SJCRH30 (cell line): ENCODE results near the gene PDCD7. TPM values are rescaled to one million over a fixed set of nuclear protein-coding genes. Genes with fewer than 3 reads are reported as not detected.

Experiments
- DNase-seq, 2 experiments: peaks; one replicate each; pipeline ENCODE4 v3.0.0-alpha.2; 2015 to 2020
- H3K27ac ChIP-seq: fragments of 250-450 bp; sonication (Bioruptor Pico); 2 replicates; pipeline ENCODE4 v1.5.1; 2020; ENCODE audit warnings: mild to moderate bottlenecking, moderate library complexity
- H3K27me3 ChIP-seq: fragments of 250-450 bp; sonication (Bioruptor Pico); 2 replicates; pipeline ENCODE4 v1.5.1; 2020; ENCODE audit warnings: mild to moderate bottlenecking, moderate library complexity
- H3K36me3 ChIP-seq: fragments of 250-450 bp; sonication (Bioruptor Pico); 2 replicates; pipeline ENCODE4 v1.5.1; 2020; ENCODE audit warnings: mild to moderate bottlenecking, moderate library complexity
- H3K4me1 ChIP-seq: fragments of 250-450 bp; sonication (Bioruptor Pico); 2 replicates; pipeline ENCODE4 v1.5.1; 2020; ENCODE audit warnings: mild to moderate bottlenecking, moderate library complexity
- H3K4me3 ChIP-seq: fragments of 250-450 bp; sonication (Bioruptor Pico); 2 replicates; pipeline ENCODE4 v1.5.1; 2020; ENCODE audit warnings: mild to moderate bottlenecking, moderate library complexity
- H3K9me3 ChIP-seq: fragments of 250-450 bp; sonication (Bioruptor Pico); replicated peaks from 2 replicates; pipeline ENCODE4 v1.5.1; 2020; ENCODE audit warnings: mild to moderate bottlenecking, moderate library complexity
- total RNA-seq: library from RNA; depleted of rRNA; stranded (reverse); fragments of >200 nt; shearing (Covaris generic); gene quantifications from 2 replicates; pipeline ENCODE4 v1.2.3, GENCODE V29; 2014

The PDCD7 gene
- total RNA-seq, 1 experiment from 2014 or later: 22.8 TPM

GRCh38 chr15:65091946-65092770, 41.5 kb downstream of the PDCD7 start:
- Histone ChIP-seq H3K4me1 (peaks cover 47% of the 10 kb centered on the region), H3K9me3 (no peaks in the 10 kb centered on the region), H3K36me3 (no peaks in the 10 kb centered on the region), H3K4me3 (no peak overlapping the region), H3K27me3 (no peaks in the 10 kb centered on the region), H3K27ac (no peak overlapping the region)
- DNase-seq: no peak

- H3K36me3 ChIP-seq: no peaks in the 10 kb centered on the region
- no peaks in the 10 kb centered on the region for H3K9me3 ChIP-seq
- DNase-seq: peak; percentile 47 to 52
Measured at GRCh38 chr15:65089206-65089824, 44.3 kb downstream of the PDCD7 start.

GRCh38 chr15:65088643-65089021, 45.0 kb downstream of the PDCD7 start:
- Histone ChIP-seq H3K4me3 (no peak overlapping the region), H3K9me3 (no peaks in the 10 kb centered on the region), H3K27me3 (no peaks in the 10 kb centered on the region), H3K27ac (no peak overlapping the region), H3K36me3 (no peaks in the 10 kb centered on the region), H3K4me1 (peaks cover 35% of the 10 kb centered on the region; the same call in 1 of the 2 replicates)
- no peak for DNase-seq

More at GRCh38 chr15:65089206-65089824, 44.3 kb downstream of the PDCD7 start:
- Histone ChIP-seq H3K27me3 (no peaks in the 10 kb centered on the region), H3K27ac (no peak overlapping the region; the same call in 1 of the 2 replicates), H3K4me3 (no peak overlapping the region), H3K4me1 (peaks cover 28% of the 10 kb centered on the region; the same call in 1 of the 2 replicates)

- Histone ChIP-seq H3K27ac (no peak overlapping the region), H3K36me3 (no peaks in the 10 kb centered on the region), H3K27me3 (no peaks in the 10 kb centered on the region), H3K4me1 (peaks cover 41% of the 10 kb centered on the region), H3K4me3 (no peak overlapping the region), H3K9me3 (no peaks in the 10 kb centered on the region)
- peak; percentile 32 to 36 for DNase-seq
Measured at GRCh38 chr15:65087873-65088642, 45.5 kb downstream of the PDCD7 start.

- Histone ChIP-seq H3K27me3 (no peaks in the 10 kb centered on the region), H3K4me3 (no peak overlapping the region), H3K27ac (no peak overlapping the region), H3K4me1 (peaks cover 48% of the 10 kb centered on the region), H3K9me3 (no peaks in the 10 kb centered on the region), H3K36me3 (no peaks in the 10 kb centered on the region)
- DNase-seq: no peak
Measured at GRCh38 chr15:65087411-65087810, 46.2 kb downstream of the PDCD7 start.

GRCh38 chr15:65086680-65087111, 46.9 kb downstream of the PDCD7 start:
- peaks cover 55% of the 10 kb centered on the region for H3K4me1 ChIP-seq
- DNase-seq: peak; percentile 38 to 39

GRCh38 chr15:65085990-65086679, 47.5 kb downstream of the PDCD7 start:
- H3K36me3 ChIP-seq: no peaks in the 10 kb centered on the region
- H3K9me3 ChIP-seq: no peaks in the 10 kb centered on the region
- peak in 1 of 2 experiments; percentile 41 for DNase-seq
- H3K27me3 ChIP-seq: no peaks in the 10 kb centered on the region
- H3K27ac ChIP-seq: no peak overlapping the region
- peaks cover 57% of the 10 kb centered on the region for H3K4me1 ChIP-seq
- H3K4me3 ChIP-seq: no peak overlapping the region

More at GRCh38 chr15:65086680-65087111, 46.9 kb downstream of the PDCD7 start:
- Histone ChIP-seq H3K27ac (no peak overlapping the region), H3K36me3 (no peaks in the 10 kb centered on the region), H3K4me3 (no peak overlapping the region), H3K9me3 (no peaks in the 10 kb centered on the region), H3K27me3 (no peaks in the 10 kb centered on the region)

GRCh38 chr15:65085207-65085753, 48.3 kb downstream of the PDCD7 start:
- DNase-seq: no peak
- Histone ChIP-seq H3K27me3 (no peaks in the 10 kb centered on the region), H3K4me1 (peaks cover 57% of the 10 kb centered on the region)

GRCh38 chr15:65084500-65085206, 49.0 kb downstream of the PDCD7 start:
- Histone ChIP-seq H3K36me3 (no peaks in the 10 kb centered on the region), H3K4me3 (no peak overlapping the region), H3K27ac (no peak overlapping the region; the same call in 1 of the 2 replicates), H3K4me1 (peaks cover 57% of the 10 kb centered on the region), H3K27me3 (no peaks in the 10 kb centered on the region), H3K9me3 (no peaks in the 10 kb centered on the region)
- DNase-seq: no peak

More at GRCh38 chr15:65085207-65085753, 48.3 kb downstream of the PDCD7 start:
- H3K36me3 ChIP-seq: no peaks in the 10 kb centered on the region
- H3K27ac ChIP-seq: no peak overlapping the region
- no peak overlapping the region for H3K4me3 ChIP-seq
- no peaks in the 10 kb centered on the region for H3K9me3 ChIP-seq

GRCh38 chr15:65083262-65083701, 50.3 kb downstream of the PDCD7 start:
- H3K9me3 ChIP-seq: no peaks in the 10 kb centered on the region
- peaks cover 45% of the 10 kb centered on the region for H3K4me1 ChIP-seq
- peak; percentile 80 for DNase-seq
- no peaks in the 10 kb centered on the region for H3K27me3 ChIP-seq
- H3K36me3 ChIP-seq: no peaks in the 10 kb centered on the region
- H3K4me3 ChIP-seq: no peak overlapping the region
- H3K27ac ChIP-seq: peak overlapping the region; percentile 35; the same call in 1 of the 2 replicates

GRCh38 chr15:65082303-65082953, 51.2 kb downstream of the PDCD7 start:
- peak; percentile 37 to 61 for DNase-seq

GRCh38 chr15:65081758-65082157, 51.9 kb downstream of the PDCD7 start:
- no peak for DNase-seq
- Histone ChIP-seq H3K9me3 (no peaks in the 10 kb centered on the region), H3K36me3 (no peaks in the 10 kb centered on the region), H3K4me3 (no peak overlapping the region), H3K27ac (no peak overlapping the region), H3K4me1 (peaks cover 32% of the 10 kb centered on the region), H3K27me3 (no peaks in the 10 kb centered on the region)

More at GRCh38 chr15:65082303-65082953, 51.2 kb downstream of the PDCD7 start:
- H3K4me1 ChIP-seq: peaks cover 36% of the 10 kb centered on the region
- no peak overlapping the region for H3K4me3 ChIP-seq
- peak overlapping the region; percentile 5; the same call in 1 of the 2 replicates for H3K27ac ChIP-seq
- H3K27me3 ChIP-seq: no peaks in the 10 kb centered on the region
- H3K9me3 ChIP-seq: no peaks in the 10 kb centered on the region
- no peaks in the 10 kb centered on the region for H3K36me3 ChIP-seq

- Histone ChIP-seq H3K27ac (no peak overlapping the region), H3K4me1 (peaks cover 32% of the 10 kb centered on the region), H3K4me3 (no peak overlapping the region), H3K27me3 (no peaks in the 10 kb centered on the region), H3K36me3 (no peaks in the 10 kb centered on the region), H3K9me3 (no peaks in the 10 kb centered on the region)
- no peak for DNase-seq
Measured at GRCh38 chr15:65081270-65081669, 52.3 kb downstream of the PDCD7 start.
